HepG2 (cell line): Measurements from ENCODE around the gene PTPN22. TPM values are rescaled to one million over a fixed set of nuclear protein-coding genes. Genes with fewer than 3 reads are reported as not detected.

Experiments used
- AHR ChIP-seq: IDR thresholded peaks from 2 replicates; pipeline ENCODE4 v1.6.1; 2018; ENCODE audit warnings: missing genetic modification reagents, missing compliant biosample characterization
- BHLHE40 ChIP-seq: IDR thresholded peaks from 2 replicates; pipeline ENCODE4 v1.6.1; 2011; ENCODE audit warnings: low read length, improper control_type of control experiment
- BORCS8-MEF2B ChIP-seq: sonication (generic); formaldehyde crosslinking; IDR thresholded peaks from 2 replicates; pipeline ENCODE4 v1.8.0; 2022; ENCODE audit warnings: mild to moderate bottlenecking, missing genetic modification reagents
- CSRNP1 ChIP-seq: sonication (generic); formaldehyde crosslinking; IDR thresholded peaks from 2 replicates; pipeline ENCODE4 v1.8.1; 2023; ENCODE audit warnings: mild to moderate bottlenecking, missing genetic modification reagents
- ETV5 ChIP-seq: IDR thresholded peaks from 2 replicates; pipeline ENCODE4 v1.6.1; 2018; ENCODE audit warnings: missing biosample characterization, missing genetic modification reagents, inconsistent platforms, borderline replicate concordance
- HDAC1 ChIP-seq: sonication (generic); formaldehyde crosslinking; IDR thresholded peaks from 2 replicates; pipeline ENCODE4 v1.5.1; 2020; ENCODE audit warnings: mild to moderate bottlenecking, missing genetic modification reagents
- KDM5B ChIP-seq: sonication (generic); formaldehyde crosslinking; IDR thresholded peaks from 2 replicates; pipeline ENCODE4 v1.4.0; 2020; ENCODE audit warnings: missing genetic modification reagents, mild to moderate bottlenecking, borderline replicate concordance
- KLF15 ChIP-seq: sonication (generic); formaldehyde crosslinking; IDR thresholded peaks from 2 replicates; pipeline ENCODE4 v1.8.1; 2023; ENCODE audit warnings: borderline replicate concordance, mild to moderate bottlenecking, inconsistent platforms, missing genetic modification reagents, mixed read lengths
- MTF1 ChIP-seq: sonication (generic); formaldehyde crosslinking; IDR thresholded peaks from 2 replicates; pipeline ENCODE4 v1.5.0; 2020; ENCODE audit warnings: missing genetic modification reagents
- NR2F2 ChIP-seq: IDR thresholded peaks from 2 replicates; pipeline ENCODE4 v1.6.1; 2012; ENCODE audit warnings: low read depth, inconsistent platforms, borderline replicate concordance
- RFXAP ChIP-seq: sonication (generic); formaldehyde crosslinking; IDR thresholded peaks from 2 replicates; pipeline ENCODE4 v1.4.0; 2020; ENCODE audit warnings: missing genetic modification reagents, borderline replicate concordance
- TIGD3 ChIP-seq: sonication (generic); formaldehyde crosslinking; IDR thresholded peaks from 2 replicates; pipeline ENCODE4 v1.5.1; 2020; ENCODE audit warnings: mild to moderate bottlenecking, missing genetic modification reagents, borderline replicate concordance
- TRAFD1 ChIP-seq: sonication (generic); formaldehyde crosslinking; IDR thresholded peaks from 2 replicates; pipeline ENCODE4 v1.5.1; 2020; ENCODE audit warnings: missing genetic modification reagents, mild to moderate bottlenecking, borderline replicate concordance
- ZBTB21 ChIP-seq: sonication (generic); formaldehyde crosslinking; IDR thresholded peaks from 2 replicates; pipeline ENCODE4 v1.4.0; 2020; ENCODE audit warnings: missing genetic modification reagents
- ZC3H4 ChIP-seq: sonication (generic); formaldehyde crosslinking; IDR thresholded peaks from 2 replicates; pipeline ENCODE4 v1.4.0; 2020; ENCODE audit warnings: missing genetic modification reagents, borderline replicate concordance
- ZNF251 ChIP-seq: sonication (generic); formaldehyde crosslinking; IDR thresholded peaks from 2 replicates; pipeline ENCODE4 v1.9.0; 2021; ENCODE audit warnings: mild to moderate bottlenecking, missing genetic modification reagents
- ZNF282 ChIP-seq: fragments of 450-650 bp; IDR thresholded peaks from 2 replicates; pipeline ENCODE4 v1.6.1; 2018; ENCODE audit not compliant: partially characterized antibody
- ZNF513 ChIP-seq: sonication (generic); formaldehyde crosslinking; conservative IDR thresholded peaks from 2 replicates; pipeline ENCODE4 v1.5.0; 2020; ENCODE audit warnings: missing genetic modification reagents
- ZNF772 ChIP-seq: sonication (generic); formaldehyde crosslinking; IDR thresholded peaks from 2 replicates; pipeline ENCODE4 v1.5.0; 2020; ENCODE audit warnings: mild to moderate bottlenecking, missing genetic modification reagents
- ZNF800 ChIP-seq: sonication (generic); formaldehyde crosslinking; IDR thresholded peaks from 2 replicates; pipeline ENCODE4 v1.4.0; 2020; ENCODE audit warnings: missing genetic modification reagents
- ZNF883 ChIP-seq: sonication (generic); formaldehyde crosslinking; IDR thresholded peaks from 2 replicates; pipeline ENCODE4 v1.5.1; 2020; ENCODE audit warnings: mild to moderate bottlenecking, missing genetic modification reagents; ENCODE audit errors: not compliant biosample characterization
- polyA plus RNA-seq, 8 experiments: library from polyadenylated mRNA; depleted of rRNA in 3 of 8; stranded (reverse) in 7 of 8; unstranded in 1 of 8; fragments of >200 nt; fragmentation: Illumina TruSeq in 4 of 8; extraction: Trizol in 4 of 8; gene quantifications; 2 replicates each; pipeline versions ENCODE4 v1.2.1 to v1.2.3, GENCODE V29; 2011 to 2016; ENCODE audit warnings: low read depth in 4 of 8, missing spikeins in 1 of 8, mixed read lengths in 1 of 8; ENCODE audit not compliant: insufficient read depth in 1 of 8
- total RNA-seq, 5 experiments: library from RNA; depleted of rRNA; stranded (reverse); fragments of >200 nt; fragmentation: Illumina TruSeq; extraction: Trizol; gene quantifications; 2 replicates each; pipeline ENCODE4 v1.2.3, GENCODE V29; 2016; ENCODE audit warnings: low read depth in 1 of 5

Gene PTPN22
- total and polyA plus RNA-seq, 2 of the 13 experiments (the other 11 are each of a cell fraction or from before 2014, with no cell fraction given), result not detected

GRCh38 chr1:113904674-113905434, 33.3 kb upstream of the PTPN22 start, which contains the start of the genes AP4B1 and DCLRE1B (continued):
- no peak for TF ChIP-seq ZNF513 (CRISPR knock-in tag)
- no peak for TF ChIP-seq ZNF251 (CRISPR knock-in tag)
- peak; percentile 60; the same call in 1 of the 2 replicates for TF ChIP-seq KDM5B (CRISPR knock-in tag)
- no peak; the same call in 1 of the 2 replicates for TF ChIP-seq ETV5 (CRISPR knock-in tag)
- peak; percentile 84 for TF ChIP-seq ZNF883
- TF ChIP-seq BORCS8-MEF2B, result peak; percentile 82
- TF ChIP-seq ZC3H4, result no peak
- TF ChIP-seq ZBTB21 (CRISPR knock-in tag), result peak; percentile 55; the same call in 1 of the 2 replicates
- peak; percentile 14; the same call in 1 of the 2 replicates for TF ChIP-seq BHLHE40
- no peak for TF ChIP-seq ZNF282
- no peak for TF ChIP-seq MTF1 (CRISPR knock-in tag)
- TF ChIP-seq AHR, result no peak; the same call in 1 of the 2 replicates
- TF ChIP-seq RFXAP (CRISPR knock-in tag), result peak; percentile 59; the same call in 1 of the 2 replicates
- 0 out of 2 replicates have a peak, but pooled peaks have one; percentile 64 for TF ChIP-seq ZNF800 (CRISPR knock-in tag)
- TF ChIP-seq NR2F2, result no peak; the same call in 1 of the 2 replicates
- no peak; the same call in 1 of the 2 replicates for TF ChIP-seq KLF15 (CRISPR knock-in tag)
- TF ChIP-seq HDAC1, result peak; percentile 99
- no peak for TF ChIP-seq TRAFD1 (CRISPR knock-in tag)
- TF ChIP-seq TIGD3, result no peak
- TF ChIP-seq CSRNP1, result peak; percentile 22; the same call in 1 of the 2 replicates
- peak; percentile 68; the same call in 1 of the 2 replicates for TF ChIP-seq ZNF772 (CRISPR knock-in tag)
